DND-41 (cell line): ENCODE results near the gene ALDH1A3.

Experiments
- EZH2 ChIP-seq: IDR thresholded peaks from 3 replicates; pipeline ENCODE4 v1.6.1; 2012; ENCODE audit warnings: borderline replicate concordance, low read depth, mild to moderate bottlenecking, moderate library complexity, low read length, inconsistent platforms; ENCODE audit not compliant: severe bottlenecking
- TF ChIP-seq, protein P1 (sequence below): IDR thresholded peaks from 2 replicates; pipeline ENCODE4 v1.5.1; 2012; ENCODE audit warnings: borderline replicate concordance, low read length, moderate library complexity, mild to moderate bottlenecking; ENCODE audit not compliant: poor library complexity, severe bottlenecking; ENCODE audit errors: extremely low read depth

DNA sequence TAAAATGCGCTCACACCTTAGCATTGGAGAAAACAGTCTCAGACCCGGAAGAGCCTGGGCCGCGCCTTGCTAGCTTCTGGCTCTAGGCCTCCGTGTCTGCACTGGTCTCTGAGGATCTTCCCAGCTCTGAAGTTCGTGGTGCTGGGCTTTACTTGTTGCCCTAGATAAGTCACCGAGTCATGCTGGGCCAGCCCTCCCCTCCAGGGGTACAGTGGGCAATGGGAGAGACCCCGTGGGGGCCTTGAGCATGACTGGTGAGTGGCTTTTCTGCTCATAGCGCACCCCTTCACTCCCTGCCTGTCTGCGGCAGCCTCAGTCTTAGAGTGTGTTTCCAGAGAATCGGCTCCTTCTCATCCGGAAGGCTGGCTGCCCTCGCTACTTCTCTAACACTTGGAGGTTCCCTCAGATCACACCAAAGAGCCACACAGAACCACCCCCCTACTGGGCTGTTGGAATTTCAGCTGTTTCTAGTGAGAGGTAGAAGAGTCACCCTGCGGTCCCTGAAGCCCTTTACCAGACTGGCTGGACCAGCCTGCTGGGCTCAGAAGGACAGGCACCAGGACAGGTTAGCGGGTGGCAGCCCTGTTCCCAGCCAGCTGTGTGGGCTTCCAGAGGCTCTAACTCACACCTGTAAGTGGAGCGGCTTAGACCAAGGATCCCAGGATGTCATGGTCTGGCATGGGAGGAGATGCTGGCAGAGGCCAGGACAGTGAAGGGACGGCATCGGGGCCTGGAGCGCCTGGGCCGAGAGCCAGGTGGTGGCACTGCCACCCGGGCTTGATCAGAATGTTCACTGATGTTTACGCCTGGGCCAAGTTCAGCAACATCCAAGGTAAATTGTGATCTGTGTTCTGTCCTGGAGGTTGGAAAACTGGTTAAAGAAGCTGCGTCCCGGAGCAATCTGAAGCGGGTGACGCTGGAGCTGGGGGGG, 17.9 kb downstream of the ALDH1A3 start:
- TF ChIP-seq, protein P1, sequence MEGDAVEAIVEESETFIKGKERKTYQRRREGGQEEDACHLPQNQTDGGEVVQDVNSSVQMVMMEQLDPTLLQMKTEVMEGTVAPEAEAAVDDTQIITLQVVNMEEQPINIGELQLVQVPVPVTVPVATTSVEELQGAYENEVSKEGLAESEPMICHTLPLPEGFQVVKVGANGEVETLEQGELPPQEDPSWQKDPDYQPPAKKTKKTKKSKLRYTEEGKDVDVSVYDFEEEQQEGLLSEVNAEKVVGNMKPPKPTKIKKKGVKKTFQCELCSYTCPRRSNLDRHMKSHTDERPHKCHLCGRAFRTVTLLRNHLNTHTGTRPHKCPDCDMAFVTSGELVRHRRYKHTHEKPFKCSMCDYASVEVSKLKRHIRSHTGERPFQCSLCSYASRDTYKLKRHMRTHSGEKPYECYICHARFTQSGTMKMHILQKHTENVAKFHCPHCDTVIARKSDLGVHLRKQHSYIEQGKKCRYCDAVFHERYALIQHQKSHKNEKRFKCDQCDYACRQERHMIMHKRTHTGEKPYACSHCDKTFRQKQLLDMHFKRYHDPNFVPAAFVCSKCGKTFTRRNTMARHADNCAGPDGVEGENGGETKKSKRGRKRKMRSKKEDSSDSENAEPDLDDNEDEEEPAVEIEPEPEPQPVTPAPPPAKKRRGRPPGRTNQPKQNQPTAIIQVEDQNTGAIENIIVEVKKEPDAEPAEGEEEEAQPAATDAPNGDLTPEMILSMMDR: no peak
- no peak for TF ChIP-seq EZH2
